Vagina (tissue), 2 donors: ENCODE data around the gene TBX15. TPM values are rescaled to one million over a fixed set of nuclear protein-coding genes. Genes with fewer than 3 reads are reported as not detected.

ENCODE experiments used
- DNase-seq, 2 donors: peaks; one replicate each; pipeline ENCODE4 v3.0.0-alpha.2; 2017; ENCODE audit errors: extremely low spot score in 2 of 2
- H3K27ac ChIP-seq: fragments of 200-600 bp; sonication (generic); one replicate; pipeline ENCODE4 v1.5.1; 2019
- H3K27me3 ChIP-seq: fragments of 200-600 bp; sonication (generic); one replicate; pipeline ENCODE4 v1.5.1; 2019
- H3K36me3 ChIP-seq, 2 donors: fragments of 200-600 bp; sonication (generic); one replicate each; pipeline ENCODE4 v1.5.1; 2017 to 2019
- H3K4me1 ChIP-seq: fragments of 200-600 bp; sonication (generic); one replicate; pipeline ENCODE4 v1.5.1; 2019
- H3K4me3 ChIP-seq, 2 donors: fragments of 200-600 bp; sonication (generic); 1 replicate in 1 of 2; 2 replicates in 1 of 2; pipeline ENCODE4 v1.5.1; 2016 to 2019
- H3K9me3 ChIP-seq: fragments of 200-600 bp; sonication (generic); one replicate; pipeline ENCODE4 v1.5.1; 2019
- CTCF ChIP-seq, 3 experiments: fragments of 450-650 bp in 2 of 3; fragments of 200-600 bp in 1 of 3; sonication (generic) in 1 of 3; IDR thresholded peaks; one replicate each; pipeline ENCODE4 v1.5.1; 2017 to 2019; ENCODE audit warnings: antibody characterized with exemption in 3 of 3, mild to moderate bottlenecking in 2 of 3, moderate library complexity in 2 of 3
- POLR2A ChIP-seq, 2 donors: fragments of 450-650 bp; IDR thresholded peaks; one replicate each; pipeline ENCODE4 v1.6.1; 2017; ENCODE audit warnings: antibody characterized with exemption in 2 of 2, mild to moderate bottlenecking in 2 of 2, moderate library complexity in 2 of 2
- POLR2AphosphoS5 ChIP-seq, 2 donors: sonication (generic); formaldehyde crosslinking; IDR thresholded peaks; one replicate each; pipeline ENCODE4 v1.9.0; 2017; ENCODE audit warnings: antibody characterized with exemption in 2 of 2, mild to moderate bottlenecking in 2 of 2, low read depth in 1 of 2; ENCODE audit not compliant: insufficient read depth in 1 of 2
- intact Hi-C: fragments of 100-400 bp; cut with DNase I; formaldehyde crosslinking; loops from one replicate; pipeline ENCODE4 v1.15.1; 2023
- small RNA-seq: library from RNA; depleted of rRNA; stranded (forward); fragments of <200 nt; gene quantifications from one replicate; pipeline ENCODE3, GENCODE V24; 2016
- total RNA-seq: library from RNA; depleted of rRNA; stranded (reverse); fragments of >200 nt; gene quantifications from one replicate; pipeline ENCODE4 v1.2.3, GENCODE V29; 2016

Gene TBX15
- total RNA-seq, 1 donor from 2014 or later: 0.98 TPM

- Histone ChIP-seq H3K27ac (no peak overlapping the region), H3K9me3 (no peaks in the 10 kb centered on the region), H3K4me1 (no peaks in the 10 kb centered on the region), H3K27me3 (no peaks in the 10 kb centered on the region), H3K36me3 (no peaks in the 10 kb centered on the region), H3K4me3 (no peak overlapping the region)
- TF ChIP-seq CTCF (IDR thresholded peaks at IDR 0.05) (no peak), POLR2AphosphoS5 (IDR thresholded peaks at IDR 0.05; ENCODE audit: insufficient read depth in 1 of 2, low read depth in 1 of 2) (no peak), POLR2A (IDR thresholded peaks at IDR 0.05) (no peak)
- intact Hi-C loops: no loop called here
- no peak for DNase-seq
These were observed 146.6 kb downstream of the TBX15 start for GRCh38 chr1:118841521-118841920.

Small RNA genes lying within 50 kb of the gene (small RNA-seq; reads per million reads assigned to genes)
- gene AL139420.2: not detected

Other genes with a start within 250 kb of the TBX15 start
- gene WARS2, start 152.3 kb upstream of the TBX15 start, total RNA-seq: 8.3 TPM